Loucy (cell line): ENCODE results near the gene CHIT1.
"Not testable (repeated sequence)": the region's sequence is repeated elsewhere in the genome, so short reads cannot be mapped to it uniquely, and the experiment has no call there.

Experiments used
- H2AFZ ChIP-seq: fragments of 200-600 bp; sonication (generic); 2 replicates; pipeline ENCODE4 v1.6.0; 2016; ENCODE audit warnings: antibody characterized with exemption, mild to moderate bottlenecking, low read length, moderate library complexity
- H3F3A ChIP-seq: fragments of 200-600 bp; 2 replicates; pipeline ENCODE4 v1.6.0; 2016; ENCODE audit warnings: antibody characterized with exemption, low read depth, mild to moderate bottlenecking
- H3K27me3 ChIP-seq: fragments of 200-600 bp; sonication (generic); 2 replicates; pipeline ENCODE4 v1.6.1; 2014; ENCODE audit warnings: low read length, mild to moderate bottlenecking; ENCODE audit not compliant: insufficient read depth, poor library complexity, severe bottlenecking
- H3K36me3 ChIP-seq: fragments of 200-600 bp; sonication (generic); 2 replicates; pipeline ENCODE4 v1.6.1; 2016; ENCODE audit warnings: low read length; ENCODE audit not compliant: insufficient read depth
- H3K4me1 ChIP-seq: fragments of 200-600 bp; sonication (generic); 2 replicates; pipeline ENCODE4 v1.5.1; 2014; ENCODE audit warnings: low read length, mild to moderate bottlenecking; ENCODE audit not compliant: insufficient read depth, poor library complexity, severe bottlenecking
- H3K4me2 ChIP-seq: fragments of 200-600 bp; sonication (generic); 2 replicates; pipeline ENCODE4 v1.6.0; 2014; ENCODE audit warnings: antibody characterized with exemption, low read length, low read depth, mild to moderate bottlenecking; ENCODE audit not compliant: poor library complexity, severe bottlenecking
- H3K4me3 ChIP-seq: fragments of 200-600 bp; sonication (generic); 2 replicates; pipeline ENCODE4 v1.5.1; 2014; ENCODE audit warnings: low read length, mild to moderate bottlenecking, mixed read lengths; ENCODE audit not compliant: poor library complexity, severe bottlenecking
- H3K79me2 ChIP-seq: fragments of 200-600 bp; sonication (generic); 2 replicates; pipeline ENCODE4 v1.6.1; 2014; ENCODE audit warnings: low read length; ENCODE audit not compliant: insufficient read depth
- H3K9ac ChIP-seq: fragments of 200-600 bp; sonication (generic); 2 replicates; pipeline ENCODE4 v1.6.0; 2014; ENCODE audit warnings: mild to moderate bottlenecking, low read depth, low read length, moderate library complexity; ENCODE audit not compliant: poor library complexity, severe bottlenecking
- H3K9me2 ChIP-seq: fragments of 200-600 bp; sonication (generic); replicated peaks from 2 replicates; pipeline ENCODE4 v1.6.1; 2016; ENCODE audit warnings: low read depth, low read length, mixed read lengths
- H3K9me3 ChIP-seq: fragments of 200-600 bp; sonication (generic); 2 replicates; pipeline ENCODE4 v1.6.1; 2014; ENCODE audit warnings: mild to moderate bottlenecking, antibody characterized with exemption, low read length, low read depth; ENCODE audit not compliant: insufficient read depth
- H4K20me1 ChIP-seq: fragments of 200-600 bp; sonication (generic); 2 replicates; pipeline ENCODE4 v1.6.0; 2014; ENCODE audit warnings: antibody characterized with exemption, low read length, mild to moderate bottlenecking; ENCODE audit not compliant: insufficient read depth, poor library complexity, severe bottlenecking
- EZH2phosphoT487 ChIP-seq: fragments of 200-600 bp; IDR thresholded peaks from 2 replicates; pipeline ENCODE4 v1.6.1; 2018; ENCODE audit warnings: antibody characterized with exemption, mild to moderate bottlenecking, moderate library complexity, borderline replicate concordance
- TF ChIP-seq, protein P1 (sequence below): fragments of 200-600 bp; sonication (generic); conservative IDR thresholded peaks from 2 replicates; pipeline ENCODE4 v1.5.1; 2014; ENCODE audit warnings: mild to moderate bottlenecking, antibody characterized with exemption, low read length

The CHIT1 gene

DNA sequence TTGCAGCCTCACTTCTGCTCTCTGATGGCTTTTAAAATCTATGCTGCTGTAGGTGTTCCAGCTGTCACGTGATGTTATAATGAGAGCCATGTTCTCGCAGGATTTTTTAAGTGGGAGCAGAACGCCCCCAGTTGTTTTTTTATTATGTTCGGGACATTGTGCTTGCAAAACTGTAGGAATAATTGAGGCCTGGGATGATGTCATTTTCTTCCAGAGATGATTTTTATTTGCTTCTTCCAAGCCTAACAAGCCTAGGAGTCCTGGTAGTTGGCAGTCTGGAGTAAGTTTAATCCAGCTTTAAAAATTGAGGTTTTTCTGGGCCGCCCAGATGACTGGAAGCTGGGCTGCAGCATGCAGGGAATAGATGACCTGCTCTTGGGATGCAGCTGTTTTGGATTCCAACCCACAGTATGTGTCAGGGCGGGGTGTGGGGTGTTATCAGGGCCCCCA lies 34.6 kb upstream of the CHIT1 start:
- Histone ChIP-seq H3K4me1 (peaks cover 13% of the 10 kb centered on the region), H2AFZ (no peak overlapping the region), H3K4me2 (no peak overlapping the region), H3K27me3 (no peaks in the 10 kb centered on the region), H3K4me3 (no peak overlapping the region), H3F3A (no peaks in the 10 kb centered on the region), H3K79me2 (no peaks in the 10 kb centered on the region), H3K9ac (no peak overlapping the region), H3K9me2 (no peaks in the 10 kb centered on the region), H4K20me1 (no peaks in the 10 kb centered on the region), H3K9me3 (no peaks in the 10 kb centered on the region), H3K36me3 (no peaks in the 10 kb centered on the region)
- TF ChIP-seq, protein P1, sequence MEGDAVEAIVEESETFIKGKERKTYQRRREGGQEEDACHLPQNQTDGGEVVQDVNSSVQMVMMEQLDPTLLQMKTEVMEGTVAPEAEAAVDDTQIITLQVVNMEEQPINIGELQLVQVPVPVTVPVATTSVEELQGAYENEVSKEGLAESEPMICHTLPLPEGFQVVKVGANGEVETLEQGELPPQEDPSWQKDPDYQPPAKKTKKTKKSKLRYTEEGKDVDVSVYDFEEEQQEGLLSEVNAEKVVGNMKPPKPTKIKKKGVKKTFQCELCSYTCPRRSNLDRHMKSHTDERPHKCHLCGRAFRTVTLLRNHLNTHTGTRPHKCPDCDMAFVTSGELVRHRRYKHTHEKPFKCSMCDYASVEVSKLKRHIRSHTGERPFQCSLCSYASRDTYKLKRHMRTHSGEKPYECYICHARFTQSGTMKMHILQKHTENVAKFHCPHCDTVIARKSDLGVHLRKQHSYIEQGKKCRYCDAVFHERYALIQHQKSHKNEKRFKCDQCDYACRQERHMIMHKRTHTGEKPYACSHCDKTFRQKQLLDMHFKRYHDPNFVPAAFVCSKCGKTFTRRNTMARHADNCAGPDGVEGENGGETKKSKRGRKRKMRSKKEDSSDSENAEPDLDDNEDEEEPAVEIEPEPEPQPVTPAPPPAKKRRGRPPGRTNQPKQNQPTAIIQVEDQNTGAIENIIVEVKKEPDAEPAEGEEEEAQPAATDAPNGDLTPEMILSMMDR = no peak
- TF ChIP-seq EZH2phosphoT487 = no peak

DNA sequence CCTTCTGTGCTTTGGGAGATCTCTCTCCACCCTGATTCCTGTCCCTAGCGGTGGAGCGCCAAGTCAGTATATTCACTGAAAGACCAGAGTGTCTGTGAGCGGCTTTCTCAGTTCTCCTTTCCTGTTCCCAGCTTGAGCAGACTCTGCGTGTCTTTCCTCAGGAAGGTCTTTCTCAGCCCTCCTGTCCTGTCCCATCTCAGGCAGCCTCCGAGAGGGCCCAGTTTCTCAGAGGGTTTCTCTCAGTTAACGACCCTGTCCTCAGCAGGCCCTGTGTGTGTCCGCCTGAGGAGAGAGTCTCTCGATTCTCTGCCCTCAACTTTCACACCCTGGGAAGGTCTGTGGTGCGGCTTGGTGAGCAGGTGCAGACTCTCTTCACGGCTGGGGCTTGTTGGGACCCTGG lies 34.0 kb upstream of the CHIT1 start:
- Histone ChIP-seq H3K9me2 (no peaks in the 10 kb centered on the region), H3K36me3 (no peaks in the 10 kb centered on the region), H3K9ac (no peak overlapping the region), H3K4me2 (no peak overlapping the region), H3K4me3 (no peak overlapping the region), H3K27me3 (no peaks in the 10 kb centered on the region), H2AFZ (no peak overlapping the region), H3F3A (no peaks in the 10 kb centered on the region), H3K9me3 (no peaks in the 10 kb centered on the region), H3K79me2 (no peaks in the 10 kb centered on the region), H4K20me1 (no peaks in the 10 kb centered on the region), H3K4me1 (peaks cover 8% of the 10 kb centered on the region)
- TF ChIP-seq, protein P1 = no peak
- no peak for TF ChIP-seq EZH2phosphoT487

DNA sequence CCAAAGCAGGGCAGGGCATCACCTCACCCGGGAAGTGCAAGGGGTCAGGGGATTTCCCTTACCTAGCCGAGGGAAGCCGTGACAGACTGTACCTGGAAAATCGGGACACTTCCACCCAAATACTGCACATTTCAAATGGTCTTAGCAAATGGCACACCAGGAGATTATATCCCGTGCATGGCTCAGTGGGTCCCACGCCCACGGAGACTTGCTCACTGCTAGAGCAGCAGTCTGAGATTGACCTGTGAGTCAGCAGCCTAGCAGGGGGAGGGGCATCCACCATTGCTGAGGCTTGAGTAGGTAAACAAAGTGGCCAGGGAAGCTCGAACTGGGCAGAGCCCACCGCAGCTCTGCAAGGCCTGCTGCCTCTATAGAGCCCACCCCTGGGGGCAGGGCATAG lies 27.2 kb upstream of the CHIT1 start:
- H3K4me3 ChIP-seq, H3K4me2 ChIP-seq, H3K4me1 ChIP-seq, H4K20me1 ChIP-seq, H2AFZ ChIP-seq, H3K9me3 ChIP-seq, H3K79me2 ChIP-seq, H3K9me2 ChIP-seq, H3K27me3 ChIP-seq, H3K9ac ChIP-seq, H3K36me3 ChIP-seq, H3F3A ChIP-seq: not testable (repeated sequence)

DNA sequence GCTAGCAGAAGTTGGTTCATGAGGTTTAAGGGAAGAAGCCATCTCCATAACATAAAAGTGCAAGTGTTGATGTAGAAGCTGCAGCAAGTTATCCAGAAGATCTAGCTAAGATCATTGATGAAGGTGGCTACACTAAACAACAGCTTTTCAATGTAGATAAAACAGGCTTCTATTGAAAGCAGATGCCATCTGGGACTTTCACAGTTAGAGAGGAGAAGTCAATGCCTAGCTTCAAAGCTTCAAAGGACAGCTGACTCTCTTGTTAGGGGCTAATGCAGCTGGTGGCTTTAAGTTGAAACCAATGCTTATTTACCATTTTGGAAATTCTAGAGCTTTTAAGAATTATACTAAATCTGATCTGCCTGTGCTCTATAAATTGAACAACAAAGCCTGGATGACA lies 25.3 kb upstream of the CHIT1 start:
- not testable (repeated sequence) for H3F3A ChIP-seq, H3K4me2 ChIP-seq, H3K79me2 ChIP-seq, H4K20me1 ChIP-seq, H3K4me3 ChIP-seq, H3K27me3 ChIP-seq, H3K36me3 ChIP-seq, H2AFZ ChIP-seq, H3K9me3 ChIP-seq, H3K9me2 ChIP-seq, H3K9ac ChIP-seq
- H3K4me1 ChIP-seq = peaks cover 11% of the 10 kb centered on the region
